Measurements from ENCODE around the gene C2CD4D.
A peak's percentile ranks its signal among the peaks of the same experiment; 100 is the strongest.

DNA sequence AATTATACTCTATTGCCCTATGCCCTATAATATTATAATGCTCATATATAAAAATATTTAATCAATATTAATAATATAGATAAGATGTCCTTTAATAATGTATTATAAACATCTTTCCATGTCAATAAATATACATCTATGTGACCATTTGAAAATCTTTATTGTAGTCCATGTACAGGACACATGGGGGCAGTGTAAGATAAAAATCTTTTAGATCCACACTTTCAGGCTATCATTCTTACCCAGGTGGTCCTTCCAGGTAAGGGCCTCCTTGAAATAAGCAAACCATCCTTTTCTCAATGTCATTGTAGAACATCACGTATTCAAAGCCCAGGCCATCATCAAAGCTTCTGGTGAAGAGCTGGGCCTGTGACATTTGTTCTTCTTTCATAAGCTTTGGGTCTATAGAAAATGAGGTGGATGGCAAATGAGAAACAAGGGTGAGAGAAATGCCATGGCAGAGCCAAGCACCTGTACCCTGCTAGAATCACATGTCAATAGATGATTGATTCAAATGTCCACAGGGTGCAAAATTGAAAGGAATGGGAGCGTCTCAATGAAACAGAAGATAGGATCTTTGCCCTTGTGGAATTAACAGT is 49.5 kb upstream of the C2CD4D start:
- TF ChIP-seq, protein P1, sequence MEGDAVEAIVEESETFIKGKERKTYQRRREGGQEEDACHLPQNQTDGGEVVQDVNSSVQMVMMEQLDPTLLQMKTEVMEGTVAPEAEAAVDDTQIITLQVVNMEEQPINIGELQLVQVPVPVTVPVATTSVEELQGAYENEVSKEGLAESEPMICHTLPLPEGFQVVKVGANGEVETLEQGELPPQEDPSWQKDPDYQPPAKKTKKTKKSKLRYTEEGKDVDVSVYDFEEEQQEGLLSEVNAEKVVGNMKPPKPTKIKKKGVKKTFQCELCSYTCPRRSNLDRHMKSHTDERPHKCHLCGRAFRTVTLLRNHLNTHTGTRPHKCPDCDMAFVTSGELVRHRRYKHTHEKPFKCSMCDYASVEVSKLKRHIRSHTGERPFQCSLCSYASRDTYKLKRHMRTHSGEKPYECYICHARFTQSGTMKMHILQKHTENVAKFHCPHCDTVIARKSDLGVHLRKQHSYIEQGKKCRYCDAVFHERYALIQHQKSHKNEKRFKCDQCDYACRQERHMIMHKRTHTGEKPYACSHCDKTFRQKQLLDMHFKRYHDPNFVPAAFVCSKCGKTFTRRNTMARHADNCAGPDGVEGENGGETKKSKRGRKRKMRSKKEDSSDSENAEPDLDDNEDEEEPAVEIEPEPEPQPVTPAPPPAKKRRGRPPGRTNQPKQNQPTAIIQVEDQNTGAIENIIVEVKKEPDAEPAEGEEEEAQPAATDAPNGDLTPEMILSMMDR (optimal IDR thresholded peaks at IDR 0.05 in 1 of 3, IDR thresholded peaks at IDR 0.05 in 1 of 3, conservative IDR thresholded peaks at IDR 0.05 in 1 of 3; ENCODE audit: extremely low read depth in 1 of 3, insufficient read depth in 2 of 3, low read length in 3 of 3): peak in 1 of 3 experiments; percentile 39
- TF ChIP-seq EZH2 (IDR thresholded peaks at IDR 0.05; ENCODE audit: low read length): no peak
